GM10266 (cell line): ENCODE measurements around the gene INCENP.

Experiments
- DNase-seq: peaks from one replicate; pipeline ENCODE4 v3.0.0; 2012; ENCODE audit errors: extremely low spot score
- CTCF ChIP-seq: IDR thresholded peaks from 2 replicates; pipeline ENCODE4 v1.5.1; 2012; ENCODE audit warnings: mild to moderate bottlenecking, low read depth; ENCODE audit not compliant: control insufficient read depth, insufficient read depth; ENCODE audit errors: missing control alignments

The INCENP gene

GRCh38 chr11:62129590-62130282 is 5.9 kb downstream of the INCENP start:
- TF ChIP-seq CTCF: no peak
- DNase-seq: no peak

GRCh38 chr11:62130283-62131169 is 6.7 kb downstream of the INCENP start:
- DNase-seq: no peak
- no peak for TF ChIP-seq CTCF

- no peak for DNase-seq
- no peak for TF ChIP-seq CTCF
These were observed 7.3 kb downstream of the INCENP start for GRCh38 chr11:62131170-62131464.

- no peak for DNase-seq
- no peak for TF ChIP-seq CTCF
These were observed 8.4 kb downstream of the INCENP start for GRCh38 chr11:62132191-62132590.

- no peak for DNase-seq
- TF ChIP-seq CTCF: no peak
These were observed 9.0 kb downstream of the INCENP start for GRCh38 chr11:62132689-62133293.

- no peak for DNase-seq
- TF ChIP-seq CTCF: no peak
These were observed 9.7 kb downstream of the INCENP start for GRCh38 chr11:62133328-62134065.
